Measurements from ENCODE around the gene ZNF804B.

ZNF804B gene

GRCh38 chr7:89308535-89308934 lies 549.0 kb downstream of the ZNF804B start:
- no peak for DNase-seq (ENCODE audit: low spot score)

GRCh38 chr7:89311886-89312285 lies 552.4 kb downstream of the ZNF804B start:
- DNase-seq (ENCODE audit: low spot score): no peak

- DNase-seq (ENCODE audit: low spot score): no peak
These were observed 553.1 kb downstream of the ZNF804B start for GRCh38 chr7:89312551-89312950.

GRCh38 chr7:89316584-89317251 lies 557.2 kb downstream of the ZNF804B start:
- no peak for DNase-seq (ENCODE audit: low spot score)

- no peak for DNase-seq (ENCODE audit: low spot score)
These were observed 572.5 kb downstream of the ZNF804B start for GRCh38 chr7:89332026-89332425.

- no peak for DNase-seq (ENCODE audit: low spot score)
These were observed 575.3 kb downstream of the ZNF804B start for GRCh38 chr7:89334797-89335196.

GRCh38 chr7:89335490-89335889 lies 576.0 kb downstream of the ZNF804B start:
- DNase-seq (ENCODE audit: low spot score): no peak

GRCh38 chr7:89336121-89336520 lies 576.6 kb downstream of the ZNF804B start:
- DNase-seq (ENCODE audit: low spot score): no peak

GRCh38 chr7:89339748-89340147 lies 580.2 kb downstream of the ZNF804B start:
- no peak for DNase-seq (ENCODE audit: low spot score)

- DNase-seq (ENCODE audit: low spot score): no peak
These were observed 597.6 kb downstream of the ZNF804B start for GRCh38 chr7:89357121-89357520.

- no peak for DNase-seq (ENCODE audit: low spot score)
These were observed 617.7 kb downstream of the ZNF804B start for GRCh38 chr7:89377219-89377618.

- DNase-seq (ENCODE audit: low spot score): no peak
These were observed 625.9 kb downstream of the ZNF804B start for GRCh38 chr7:89385411-89385810.
